ENCODE data around the gene TRIM10. TPM values are rescaled to one million over a fixed set of nuclear protein-coding genes. Genes with fewer than 3 reads are reported as not detected.
"Not testable (repeated sequence)": the region's sequence is repeated elsewhere in the genome, so short reads cannot be mapped to it uniquely, and the experiment has no call there.

The TRIM10 gene
- polyA plus RNA-seq, 3 donors, result not detected

DNA sequence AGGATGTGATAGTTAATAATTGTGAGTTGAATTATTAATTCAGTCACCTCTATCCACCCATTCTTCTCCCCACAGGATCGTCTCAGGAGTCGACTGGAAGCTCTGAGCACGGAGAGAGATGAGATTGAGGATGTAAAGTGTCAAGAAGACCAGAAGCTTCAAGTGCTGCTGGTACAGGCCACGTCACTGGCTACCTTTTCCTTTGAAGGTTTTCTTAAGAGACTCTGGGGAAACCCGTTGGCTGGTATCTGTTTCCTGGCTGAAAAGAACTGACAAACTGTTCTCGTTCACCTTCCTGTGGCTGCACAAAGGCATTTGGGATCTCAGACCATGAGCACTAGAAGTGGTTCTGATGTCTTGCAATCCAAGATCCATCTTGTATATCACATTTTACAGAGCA is 6.1 kb upstream of the TRIM10 start:
- no peak for DNase-seq
- H3K4me1 Mint-ChIP-seq, result peaks cover 3% of the 10 kb centered on the region
- Histone ChIP-seq H3K27me3 (ENCODE audit: control insufficient read depth in 2 of 2, insufficient read depth in 2 of 2, low read length in 2 of 2) (peaks cover 21 to 24% of the 10 kb centered on the region in 2 donors), H2AFZ (ENCODE audit: insufficient read depth, low read depth, low read length, poor library complexity, severe bottlenecking) (no peak overlapping the region), H3K9ac (ENCODE audit: insufficient read depth, low read length, poor library complexity, severe bottlenecking) (no peak overlapping the region), H3K27ac (ENCODE audit: low read depth in 1 of 2, low read length in 2 of 2) (no peak overlapping the region), H3K4me2 (replicated peaks; ENCODE audit: extremely low read depth, low read length, poor library complexity, severe bottlenecking) (no peak overlapping the region), H3K4me1 (ENCODE audit: control insufficient read depth in 1 of 2, insufficient read depth in 2 of 2, low read length in 2 of 2) (peaks cover 0 to 6% of the 10 kb centered on the region in 2 donors), H4K20me1 (ENCODE audit: insufficient read depth, low read length) (no peaks in the 10 kb centered on the region), H3K4me3 (replicated peaks in 1 of 3; ENCODE audit: low read depth in 2 of 3, low read length in 3 of 3) (no peak overlapping the region), H3K9me3 (replicated peaks in 1 of 2; ENCODE audit: control insufficient read depth in 1 of 2, insufficient read depth in 1 of 2, low read length in 2 of 2) (peaks cover 0 to 5% of the 10 kb centered on the region in 2 donors), H3K79me2 (ENCODE audit: insufficient read depth, low read length) (no peaks in the 10 kb centered on the region), H3K36me3 (replicated peaks in 1 of 2; ENCODE audit: control insufficient read depth in 1 of 2, insufficient read depth in 2 of 2, low read length in 2 of 2) (no peaks in the 10 kb centered on the region)
- H3K27me3 Mint-ChIP-seq (ENCODE audit: low read depth in 3 of 3), result peaks cover 30 to 40% (median 39%) of the 10 kb centered on the region in 3 donors
- H3K27ac Mint-ChIP-seq, result no peak overlapping the region
- intact Hi-C loops (cut with micrococcal nuclease), result no loop called here
- 11% methylated on average over 3 of the region's 6 CpGs for WGBS (ENCODE audit: insufficient coverage)
- H3K36me3 Mint-ChIP-seq, result no peaks in the 10 kb centered on the region
- no peak for TF ChIP-seq CTCF (IDR thresholded peaks at IDR 0.05)
- no peak overlapping the region for H3K4me3 Mint-ChIP-seq
- peaks cover 0 to 6% (median 3%) of the 10 kb centered on the region in 7 donors for H3K9me3 Mint-ChIP-seq

DNA sequence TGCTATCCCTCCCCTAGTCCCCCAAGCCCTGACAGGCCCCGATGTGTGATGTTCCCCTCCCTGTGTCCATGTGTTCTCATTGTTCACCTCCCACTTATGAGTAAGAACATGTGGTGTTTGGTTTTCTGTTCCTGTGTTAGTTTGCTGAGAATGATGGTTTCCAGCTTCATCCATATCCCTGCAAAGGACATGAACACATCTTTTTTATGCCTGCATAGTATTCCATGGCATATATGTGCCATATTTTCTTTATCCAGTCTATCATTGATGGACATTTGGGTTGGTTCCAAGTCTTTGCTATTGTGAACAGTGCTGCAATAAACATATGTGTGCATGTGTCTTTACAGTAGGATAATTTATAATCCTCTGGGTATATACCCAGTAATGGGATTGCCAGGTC is 4.2 kb upstream of the TRIM10 start:
- H3K27ac ChIP-seq (ENCODE audit: low read depth in 1 of 2, low read length in 2 of 2); H3K27ac Mint-ChIP-seq; H3K9ac ChIP-seq (ENCODE audit: insufficient read depth, low read length, poor library complexity, severe bottlenecking); H2AFZ ChIP-seq (ENCODE audit: insufficient read depth, low read depth, low read length, poor library complexity, severe bottlenecking); H4K20me1 ChIP-seq (ENCODE audit: insufficient read depth, low read length); H3K4me3 ChIP-seq (replicated peaks in 1 of 3; ENCODE audit: low read depth in 2 of 3, low read length in 3 of 3); H3K36me3 Mint-ChIP-seq; H3K9me3 Mint-ChIP-seq; H3K27me3 ChIP-seq (ENCODE audit: control insufficient read depth in 2 of 2, insufficient read depth in 2 of 2, low read length in 2 of 2); H3K4me1 Mint-ChIP-seq; H3K79me2 ChIP-seq (ENCODE audit: insufficient read depth, low read length); H3K9me3 ChIP-seq (replicated peaks in 1 of 2; ENCODE audit: control insufficient read depth in 1 of 2, insufficient read depth in 1 of 2, low read length in 2 of 2); DNase-seq; H3K4me3 Mint-ChIP-seq; H3K4me1 ChIP-seq (ENCODE audit: control insufficient read depth in 1 of 2, insufficient read depth in 2 of 2, low read length in 2 of 2); H3K36me3 ChIP-seq (replicated peaks in 1 of 2; ENCODE audit: control insufficient read depth in 1 of 2, insufficient read depth in 2 of 2, low read length in 2 of 2); H3K4me2 ChIP-seq (replicated peaks; ENCODE audit: extremely low read depth, low read length, poor library complexity, severe bottlenecking); intact Hi-C loops (cut with micrococcal nuclease): not testable (repeated sequence)
- H3K27me3 Mint-ChIP-seq (ENCODE audit: low read depth in 3 of 3), result peaks cover 14 to 23% (median 20%) of the 10 kb centered on the region in 3 donors
- no CpG with 5 or more reads among the region's 1 CpG for WGBS (ENCODE audit: insufficient coverage)
